Measurements from ENCODE around the gene COX19. TPM values are rescaled to one million over a fixed set of nuclear protein-coding genes. Genes with fewer than 3 reads are reported as not detected.

The COX19 gene
- total and polyA plus RNA-seq, 2 donors (not counting 3 experiments of a cell fraction or from before 2014, with no cell fraction given), result 6.8 to 10.6 TPM

DNA sequence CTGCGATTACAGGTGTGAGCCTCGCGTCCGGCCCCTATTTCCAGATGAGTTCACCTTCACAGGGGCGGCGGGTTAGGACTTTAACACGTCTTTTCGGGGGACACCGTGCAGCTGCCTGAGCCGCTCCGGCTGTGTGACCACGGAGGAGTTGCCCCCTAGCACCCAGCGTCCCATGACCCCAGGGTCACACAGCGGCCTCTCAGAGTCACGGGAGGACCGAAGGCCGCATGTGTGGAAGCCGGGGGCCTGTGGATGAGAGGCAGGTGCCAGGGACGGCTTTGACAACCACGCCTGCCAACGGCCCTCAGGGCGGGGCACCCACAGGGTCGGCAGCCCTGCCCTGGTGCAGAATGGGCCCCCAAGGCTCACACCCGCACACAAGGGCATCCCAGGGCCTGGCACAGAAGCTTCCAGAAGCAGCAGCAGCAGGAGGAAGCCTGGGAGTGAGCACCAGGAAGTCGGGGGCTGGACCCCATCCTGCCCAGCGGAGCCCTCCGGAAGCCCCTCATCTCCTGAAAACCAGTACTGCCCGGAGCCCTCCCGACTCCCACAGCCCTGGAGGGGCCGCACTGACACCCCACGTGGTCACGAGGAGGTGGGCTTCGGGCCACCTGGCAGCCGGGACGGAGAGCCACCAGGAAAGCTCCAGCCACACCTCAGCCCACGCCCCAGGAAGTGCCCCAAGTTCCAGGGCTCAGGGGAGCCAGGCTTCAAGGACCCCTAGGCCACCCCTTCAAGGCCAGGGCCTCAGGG, 53.6 kb downstream of the COX19 start:
- no peak overlapping the region for H3K4me3 ChIP-seq (replicated peaks in 1 of 3; ENCODE audit: insufficient read depth in 1 of 3, low read depth in 1 of 3, low read length in 3 of 3)
- intact Hi-C loops (cut with micrococcal nuclease) (no loop called here), dilution Hi-C loops (cut with MboI; ENCODE audit: extremely low pct_ligation_motif_present, low sequenced_read_pairs) (no loop called here)
- TF ChIP-seq MYC (IDR thresholded peaks at IDR 0.05; ENCODE audit: low read depth, low read length) (no peak), JUN (IDR thresholded peaks at IDR 0.05; ENCODE audit: borderline replicate concordance, insufficient read depth, insufficient read length, low read depth) (no peak), FOS (IDR thresholded peaks at IDR 0.05; ENCODE audit: borderline replicate concordance, insufficient read depth, low read length) (no peak), GATA2 (IDR thresholded peaks at IDR 0.05; ENCODE audit: insufficient read depth, insufficient read length, low read depth, low read length) (no peak), EZH2 (IDR thresholded peaks at IDR 0.05; ENCODE audit: borderline replicate concordance, low read depth, low read length, severe bottlenecking) (no peak), MAX (IDR thresholded peaks at IDR 0.05; ENCODE audit: insufficient read depth, insufficient read length) (no peak), POLR2A (IDR thresholded peaks at IDR 0.05; ENCODE audit: low read depth, low read length) (no peak), POLR2AphosphoS5 (IDR thresholded peaks at IDR 0.05; ENCODE audit: insufficient read depth, low read depth, low read length) (no peak), CTCF (IDR thresholded peaks at IDR 0.05; ENCODE audit: extremely low read depth in 1 of 2, insufficient read depth in 1 of 2, low read depth in 1 of 2, low read length in 2 of 2) (no peak)
- DNase-seq (ENCODE audit: low read depth, low spot score) (no peak), FAIRE-seq (no peak)
- H3K27me3 ChIP-seq (ENCODE audit: control insufficient read depth in 2 of 2, insufficient read depth in 2 of 2, low read length in 2 of 2), result no peaks in the 10 kb centered on the region
- no peak overlapping the region for H3K27ac ChIP-seq (ENCODE audit: insufficient read depth, low read depth, low read length)
- no peaks in the 10 kb centered on the region for H3K9me3 ChIP-seq (replicated peaks; ENCODE audit: control insufficient read depth, insufficient read depth, low read length)
- H4K20me1 ChIP-seq (replicated peaks; ENCODE audit: control insufficient read depth, extremely low read depth, insufficient read depth, low read length), result no peaks in the 10 kb centered on the region
- H3K36me3 ChIP-seq (ENCODE audit: control insufficient read depth in 2 of 2, extremely low read depth in 1 of 2, insufficient read depth in 2 of 2, low read length in 2 of 2), result no peaks in the 10 kb centered on the region
- CTCF ChIA-PET, result no interaction called here
- POLR2A ChIA-PET, result no interaction called here
- H2AFZ ChIP-seq (ENCODE audit: low read depth, low read length), result peak overlapping the region; percentile 53
- peaks cover 11% of the 10 kb centered on the region for H3K4me1 ChIP-seq (ENCODE audit: control insufficient read depth, extremely low read depth, insufficient read depth, low read length)
- BruUV-seq (replicated peaks), result no TSS peak
- H3K9me1 ChIP-seq (replicated peaks; ENCODE audit: control insufficient read depth, extremely low read depth, insufficient read depth, low read length), result no peaks in the 10 kb centered on the region
- no peaks in the 10 kb centered on the region for H3K79me2 ChIP-seq (ENCODE audit: control insufficient read depth, insufficient read depth, low read length)
- no peak overlapping the region for H3K9ac ChIP-seq (replicated peaks; ENCODE audit: extremely low read depth, insufficient read depth, low read length)
- no peak overlapping the region for H3K4me2 ChIP-seq (ENCODE audit: insufficient read depth, low read length)
